ENCODE results near the gene JUNB. TPM values are rescaled to one million over a fixed set of nuclear protein-coding genes. Genes with fewer than 3 reads are reported as not detected.

The JUNB gene
- total and polyA plus RNA-seq, 10 of the 15 experiments (the other 5 are each of a cell fraction or from before 2014, with no cell fraction given) = 0.55 to 144 (median 68.3) TPM

GRCh38 chr19:12788682-12789097 lies 2.6 kb upstream of the JUNB start (continued):
- peak; percentile 98 for TF ChIP-seq ZNF687 (IDR thresholded peaks at IDR 0.05)
- TF ChIP-seq E2F8 (IDR thresholded peaks at IDR 0.05; ENCODE audit: low read depth, partially characterized antibody) = no peak
- no peak for TF ChIP-seq USF1 (IDR thresholded peaks at IDR 0.05; ENCODE audit: borderline replicate concordance, extremely low read length, insufficient read depth, low read depth, low read length)
- no peak for TF ChIP-seq FOXK2 (IDR thresholded peaks at IDR 0.05)
- TF ChIP-seq MYB (IDR thresholded peaks at IDR 0.05; ENCODE audit: borderline replicate concordance, low read depth, low read length) = no peak
- TF ChIP-seq ZBTB11 (CRISPR knock-in tag; IDR thresholded peaks at IDR 0.05) = no peak
- TF ChIP-seq CHD1 (IDR thresholded peaks at IDR 0.05; ENCODE audit: low read depth, low read length) = no peak
- no peak for TF ChIP-seq CBX3 (IDR thresholded peaks at IDR 0.05; ENCODE audit: borderline replicate concordance, low read depth)
- TF ChIP-seq NRF1 (conservative IDR thresholded peaks at IDR 0.05; ENCODE audit: low read depth, low read length) = no peak
- TF ChIP-seq ATF3 (IDR thresholded peaks at IDR 0.05; ENCODE audit: borderline replicate concordance, extremely low read depth, low read depth, low read length) = no peak
- TF ChIP-seq BRCA1 (IDR thresholded peaks at IDR 0.05; ENCODE audit: low read depth, low read length) = no peak
- TF ChIP-seq ZBTB40 (IDR thresholded peaks at IDR 0.05; ENCODE audit: borderline replicate concordance) = no peak
- TF ChIP-seq SRF (IDR thresholded peaks at IDR 0.05; ENCODE audit: low read depth in 2 of 2, low read length in 2 of 2) = no peak

Measured in GM12878 (cell line).